HT1080 (cell line): ENCODE data around the gene C20orf96. TPM values are rescaled to one million over a fixed set of nuclear protein-coding genes. Genes with fewer than 3 reads are reported as not detected.

Experiments
- DNase-seq: peaks from one replicate; pipeline ENCODE4 v3.0.0-alpha.2; 2015; ENCODE audit warnings: low read depth
- total RNA-seq: library from RNA; depleted of rRNA; stranded (reverse); fragments of >200 nt; shearing (Covaris generic); gene quantifications from 2 replicates; pipeline ENCODE4 v1.2.3, GENCODE V29; 2014

The C20orf96 gene
- total RNA-seq, 1 experiment from 2014 or later = 0.50 TPM

- DNase-seq = no peak
Observed at GRCh38 chr20:312866-313265, 22.3 kb upstream of the C20orf96 start.

GRCh38 chr20:312067-312466 lies 21.5 kb upstream of the C20orf96 start:
- no peak for DNase-seq

DNA sequence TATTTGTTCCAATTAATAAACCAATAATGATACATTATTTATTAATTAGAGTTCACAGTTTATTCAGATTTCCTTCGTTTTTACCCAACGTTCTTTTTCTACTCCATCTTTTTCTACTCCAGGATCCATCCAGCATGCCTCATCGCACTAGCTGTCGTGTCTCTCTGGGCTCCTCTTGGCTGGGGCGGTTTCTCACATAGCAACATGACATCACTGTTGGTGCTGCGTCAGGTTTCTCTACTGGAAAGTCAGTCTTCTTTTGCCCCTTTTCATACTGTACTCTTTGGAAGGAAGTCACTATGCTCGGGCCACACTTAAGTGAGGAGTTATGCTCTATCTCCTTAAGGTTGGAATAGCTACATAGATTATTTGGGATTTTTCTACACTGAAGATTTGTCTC lies 21.1 kb upstream of the C20orf96 start:
- DNase-seq = no peak

DNA sequence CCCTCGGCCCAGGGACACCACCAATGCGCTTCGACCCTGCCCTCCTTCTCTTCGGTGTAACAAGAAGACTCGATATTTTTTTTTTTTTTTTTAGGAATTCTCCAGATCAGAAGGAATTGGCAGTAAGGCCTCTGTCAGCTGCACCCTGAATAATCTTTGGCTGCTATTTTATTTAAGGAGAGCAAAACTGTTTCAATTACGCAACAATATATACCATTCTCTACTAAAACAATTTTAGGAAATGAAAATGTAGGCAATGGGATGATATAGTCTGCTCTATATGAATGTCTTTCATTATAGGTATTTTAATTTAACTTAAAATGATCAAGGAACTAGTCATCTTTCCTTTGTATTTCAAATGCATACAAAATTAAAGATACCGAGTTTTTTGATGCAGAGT lies 20.1 kb upstream of the C20orf96 start:
- DNase-seq = no peak

GRCh38 chr20:309841-310644 lies 19.5 kb upstream of the C20orf96 start:
- DNase-seq = peak; percentile 100

- peak; percentile 61 for DNase-seq
Observed at GRCh38 chr20:309306-309840, 18.8 kb upstream of the C20orf96 start.

DNA sequence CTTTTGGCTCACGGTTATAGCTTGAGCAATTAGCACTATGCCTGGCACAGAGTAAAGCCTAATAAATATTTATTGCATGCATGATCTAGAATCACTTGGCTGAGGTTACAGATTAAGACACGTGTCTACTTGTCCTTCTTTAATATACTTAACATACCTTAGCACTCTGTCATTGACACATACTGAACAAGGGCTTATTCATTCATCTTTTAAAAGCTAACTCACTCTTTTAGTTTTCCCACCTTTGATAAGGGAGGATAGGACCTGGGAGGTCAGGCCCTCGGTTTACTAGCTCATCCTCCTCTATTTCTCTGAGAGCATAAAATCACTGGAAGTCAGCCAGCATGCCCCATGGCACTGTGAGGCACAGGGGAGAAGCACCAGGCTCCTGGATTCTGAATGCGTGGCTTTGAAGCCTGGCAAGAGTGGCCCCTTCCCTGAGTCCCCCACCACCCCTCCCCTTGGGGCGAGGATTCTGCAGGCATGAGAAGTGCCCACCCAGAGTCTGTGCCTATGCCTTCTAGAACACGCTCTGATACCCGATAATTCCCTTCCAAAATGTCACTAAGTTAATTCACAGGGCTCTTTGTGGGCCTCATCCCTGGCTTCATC lies 18.0 kb upstream of the C20orf96 start:
- DNase-seq = no peak

GRCh38 chr20:305745-306144 lies 15.2 kb upstream of the C20orf96 start:
- DNase-seq = no peak

GRCh38 chr20:301886-302848 lies 11.6 kb upstream of the C20orf96 start:
- DNase-seq = no peak

DNA sequence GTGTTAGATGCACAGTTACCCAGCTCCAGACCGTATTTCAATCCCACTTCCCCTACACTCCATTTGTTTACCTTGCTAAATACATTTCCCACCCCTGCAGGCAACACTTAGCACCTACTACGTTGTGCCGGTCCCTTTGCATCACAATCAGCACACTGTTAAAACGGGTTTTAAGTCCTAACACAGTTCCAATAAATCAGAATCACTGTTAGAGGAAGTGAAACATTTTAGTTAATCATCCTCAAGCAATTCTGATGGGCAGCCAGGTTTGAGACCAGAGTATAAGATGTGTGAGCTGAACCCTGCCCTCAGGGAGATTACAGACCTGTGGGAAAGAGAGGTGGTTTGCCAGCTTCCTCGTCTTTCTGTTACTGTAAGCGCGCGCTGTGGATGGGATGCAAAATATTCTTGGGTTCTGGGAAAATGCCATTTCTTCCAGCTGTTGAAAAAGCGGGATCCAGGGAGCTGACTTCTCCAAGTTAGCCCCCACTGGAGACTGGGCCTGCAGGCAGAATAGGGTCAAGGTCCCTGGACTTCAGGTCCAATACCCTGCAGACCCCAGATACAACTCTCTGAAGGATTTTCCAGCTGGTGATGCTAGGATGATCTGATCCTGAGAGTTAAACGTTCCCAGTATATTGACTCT lies 9.9 kb upstream of the C20orf96 start:
- no peak for DNase-seq

DNA sequence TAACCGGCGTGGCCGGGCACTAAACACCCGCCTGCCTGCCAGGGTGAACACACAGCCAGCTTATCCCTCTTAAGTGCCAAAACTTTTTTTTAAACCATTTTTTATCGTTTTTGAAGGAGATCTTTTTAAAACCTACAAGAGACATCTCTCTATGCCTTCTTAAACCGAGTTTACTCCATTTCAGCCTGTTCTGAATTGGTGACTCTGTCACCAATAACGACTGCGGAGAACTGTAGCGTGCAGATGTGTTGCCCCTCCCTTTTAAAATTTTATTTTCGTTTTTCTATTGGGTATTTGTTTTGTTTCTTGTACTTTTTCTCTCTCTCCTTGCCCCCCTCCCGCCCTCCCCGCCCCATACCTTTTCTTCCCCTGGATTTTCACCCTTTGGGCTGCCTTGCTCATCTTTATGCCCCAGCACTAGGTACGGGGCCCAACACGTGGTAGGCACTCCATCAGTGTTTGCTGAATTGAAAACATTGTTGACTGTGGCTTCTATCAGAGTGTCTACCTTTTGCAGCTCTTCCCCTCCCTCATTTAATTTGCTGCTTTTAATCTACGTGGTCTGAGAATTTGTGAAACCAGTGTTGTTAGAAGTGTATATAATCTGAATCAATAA lies 8.3 kb upstream of the C20orf96 start:
- no peak for DNase-seq

GRCh38 chr20:297925-298775 lies 7.6 kb upstream of the C20orf96 start:
- peak; percentile 51 for DNase-seq

DNA sequence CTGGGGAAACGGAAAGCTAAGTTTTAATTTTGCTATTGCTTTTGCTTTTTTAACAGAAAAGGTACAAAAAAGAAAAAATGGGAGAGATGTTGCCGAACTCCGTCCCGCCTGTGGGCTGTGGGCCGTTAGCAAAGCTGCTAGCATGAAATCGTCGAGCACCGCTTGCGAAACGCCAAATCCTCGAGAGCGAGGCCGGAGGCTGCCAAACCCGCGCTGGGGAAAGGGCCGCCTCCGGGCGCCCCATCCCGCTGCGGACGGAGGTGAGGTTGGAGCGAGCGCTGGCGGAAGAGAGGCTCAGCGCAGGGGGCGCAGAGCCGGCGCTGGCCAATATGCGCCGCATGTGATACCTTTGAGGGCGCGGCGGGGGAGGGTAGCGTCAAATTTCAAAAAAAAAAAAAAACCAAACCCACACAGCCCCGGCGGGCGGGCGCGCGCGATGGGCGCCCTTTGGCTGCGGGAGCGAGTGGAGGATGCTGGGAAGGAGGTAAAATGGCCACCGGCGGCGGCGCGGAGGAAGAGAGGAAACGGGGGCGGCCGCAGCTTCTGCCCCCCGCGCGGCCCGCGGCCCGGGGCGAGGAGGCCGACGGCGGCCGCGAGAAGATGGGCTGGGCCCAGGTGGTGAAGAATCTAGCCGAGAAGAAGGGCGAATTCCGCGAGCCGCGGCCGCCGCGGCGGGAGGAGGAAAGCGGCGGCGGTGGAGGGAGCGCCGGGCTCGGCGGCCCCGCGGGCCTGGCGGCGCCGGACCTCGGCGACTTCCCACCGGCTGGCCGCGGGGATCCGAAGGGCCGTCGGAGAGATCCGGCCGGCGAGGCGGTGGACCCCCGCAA lies 6.8 kb upstream of the C20orf96 start, which contains the start of gene ZCCHC3:
TSS of gene ZCCHC3 (plus strand) at position 473 of the 827 bp plus-strand sequence. CDS start at position 490, 17 bp downstream.
- peak; percentile 97 for DNase-seq

GRCh38 chr20:295804-296203 lies 5.3 kb upstream of the C20orf96 start:
- DNase-seq = no peak

DNA sequence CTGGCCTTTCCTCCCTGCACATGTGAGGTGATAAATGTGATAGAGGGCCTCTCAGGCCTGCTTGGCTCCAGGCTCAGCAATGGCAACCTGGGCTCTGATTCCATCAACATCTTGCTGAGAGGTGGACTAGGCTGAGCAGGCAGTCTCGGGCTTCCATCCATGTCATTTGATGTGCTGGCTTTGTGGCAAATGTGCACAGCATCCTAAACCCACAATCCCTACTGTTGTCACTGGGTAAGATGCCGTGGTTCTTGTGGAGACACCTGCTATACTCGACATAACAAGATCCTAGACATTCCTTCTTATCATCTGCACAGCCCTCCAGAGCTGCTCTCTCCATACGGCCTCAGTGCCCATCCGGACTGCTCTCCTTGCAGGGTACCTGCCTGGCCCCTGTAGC lies 4.1 kb upstream of the C20orf96 start:
- DNase-seq = no peak

DNA sequence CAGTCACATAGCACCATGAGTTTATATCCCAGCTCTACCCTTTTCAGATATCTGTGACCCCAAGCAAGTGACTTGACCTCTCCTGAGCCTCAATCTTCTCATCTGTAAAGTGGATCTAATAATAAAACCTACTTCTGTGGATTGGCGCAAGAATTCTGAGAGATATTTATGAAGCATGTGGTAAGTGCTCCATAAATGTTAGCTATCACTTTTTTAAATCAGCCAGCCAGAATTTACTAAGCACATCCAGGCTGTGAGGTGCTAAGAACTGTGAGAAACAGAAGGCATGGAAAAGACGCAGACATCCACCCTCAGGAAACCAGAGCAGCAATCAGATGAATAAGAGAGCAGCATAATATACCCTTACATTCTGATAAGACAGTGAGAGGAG lies 862 bp downstream of the C20orf96 start:
- no peak for DNase-seq

DNA sequence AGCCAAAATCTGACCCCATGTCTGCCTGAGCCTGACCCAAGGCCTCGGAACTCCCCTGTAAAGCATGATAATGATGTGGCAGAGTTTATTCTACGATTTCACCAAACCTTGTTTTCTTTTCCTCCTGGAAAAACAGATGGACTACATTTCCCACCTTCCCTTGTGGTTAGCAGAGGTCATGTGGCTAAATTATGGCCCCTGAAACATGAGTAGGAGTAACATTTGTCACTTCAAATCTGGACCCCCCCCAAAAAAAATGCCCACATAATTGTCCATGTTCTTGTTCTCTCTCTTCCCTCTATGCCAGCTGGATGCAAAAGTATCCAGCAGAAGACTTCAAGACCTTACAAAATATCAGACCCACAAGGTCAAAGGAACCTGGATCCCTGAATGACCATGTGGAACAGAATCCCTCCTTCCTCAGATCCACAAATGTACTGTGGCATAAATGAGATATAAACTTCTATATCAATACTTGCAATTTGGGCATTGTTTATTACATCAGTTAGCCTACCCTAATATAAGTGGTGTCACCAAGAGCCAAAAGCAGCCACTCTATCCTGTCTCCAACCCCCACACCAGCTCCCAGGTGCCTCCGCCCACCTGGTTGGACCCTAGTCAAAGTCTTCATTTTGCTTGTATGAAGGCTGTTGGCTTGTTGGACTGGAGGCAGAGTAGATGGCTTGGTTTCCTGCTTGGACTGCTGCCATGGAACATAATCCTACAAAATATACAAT lies 1.4 kb downstream of the C20orf96 start:
- no peak for DNase-seq

GRCh38 chr20:286508-286907 lies 4.0 kb downstream of the C20orf96 start:
- DNase-seq = no peak
